T-cell (primary cell): ENCODE data around the gene SETD2. TPM values are rescaled to one million over a fixed set of nuclear protein-coding genes. Genes with fewer than 3 reads are reported as not detected.

Experiments used
- ATAC-seq, 4 experiments: fragments of 200-7000 bp in 3 of 4; fragments of 150-1000 bp in 1 of 4; cut with Tn5 transposase; replicated peaks in 1 of 4; 1 replicate in 3 of 4; 2 replicates in 1 of 4; pipeline ENCODE4 v1.10.0; 2021; ENCODE audit warnings: moderate library complexity in 3 of 4, mild to moderate bottlenecking in 2 of 4, moderate number of reproducible peaks in 1 of 4
- CTCF ChIA-PET, 2 donors: fragments of 300-600 bp; sonication (Branson Sonifier 250); formaldehyde crosslinking; loops; one replicate each; lab custom pipeline; 2022; ENCODE audit warnings: antibody characterized with exemption in 2 of 2; lab: Charles Lee
- POLR2A ChIA-PET, 2 donors: fragments of 300-600 bp; sonication (Branson Sonifier 250); formaldehyde crosslinking; loops; one replicate each; lab custom pipeline; 2022; ENCODE audit warnings: antibody characterized with exemption in 2 of 2; lab: Charles Lee
- DNase-seq, 35 experiments: peaks; one replicate each; pipeline versions ENCODE4 v3.0.0 to v3.0.0-alpha.2; 2013 to 2023
- H3K27ac ChIP-seq: one replicate; pipeline ENCODE4 v1.5.1; 2013; ENCODE audit warnings: low read length
- H3K27me3 ChIP-seq, 2 experiments: replicated peaks in 1 of 2; 1 replicate in 1 of 2; 2 replicates in 1 of 2; pipeline versions ENCODE4 v1.6.1 to v1.7.0; 2013; ENCODE audit warnings: low read length in 1 of 2, mixed read lengths in 1 of 2; ENCODE audit not compliant: control insufficient read depth in 2 of 2, insufficient read depth in 2 of 2; ENCODE audit errors: extremely low read depth in 1 of 2
- H3K36me3 ChIP-seq, 2 donors: 1 replicate in 1 of 2; 2 replicates in 1 of 2; pipeline versions ENCODE4 v1.6.1 to v1.7.0; 2013; ENCODE audit warnings: low read length in 1 of 2; ENCODE audit not compliant: control insufficient read depth in 2 of 2, insufficient read depth in 1 of 2; ENCODE audit errors: extremely low read depth in 1 of 2
- H3K4me1 ChIP-seq, 2 experiments: 1 replicate in 1 of 2; 2 replicates in 1 of 2; pipeline versions ENCODE4 v1.6.1 to v1.7.0; 2013; ENCODE audit warnings: low read length in 2 of 2, mixed read lengths in 1 of 2; ENCODE audit not compliant: insufficient read depth in 2 of 2, control insufficient read depth in 1 of 2; ENCODE audit errors: extremely low read depth in 1 of 2
- H3K4me3 ChIP-seq, 2 donors: 1 replicate in 1 of 2; 2 replicates in 1 of 2; pipeline versions ENCODE4 v1.5.1 to v1.7.0; 2013; ENCODE audit warnings: mild to moderate bottlenecking in 2 of 2, low read length in 1 of 2, moderate library complexity in 1 of 2; ENCODE audit not compliant: control insufficient read depth in 1 of 2; ENCODE audit errors: extremely low read depth in 1 of 2
- H3K9me3 ChIP-seq: 2 replicates; pipeline ENCODE4 v1.7.0; 2013
- H3K27ac Mint-ChIP-seq, 2 donors: one replicate each; pipeline ENCODE4 v1.8.0; 2020 to 2021; ENCODE audit warnings: mild to moderate bottlenecking in 2 of 2, mixed read lengths in 2 of 2
- H3K27me3 Mint-ChIP-seq, 2 donors: one replicate each; pipeline ENCODE4 v1.8.0; 2021 to 2022; ENCODE audit warnings: mixed read lengths in 2 of 2
- H3K36me3 Mint-ChIP-seq: one replicate; pipeline ENCODE4 v1.8.0; 2021; ENCODE audit warnings: mixed read lengths
- H3K4me1 Mint-ChIP-seq, 3 donors: one replicate each; pipeline ENCODE4 v1.8.0; 2020 to 2022; ENCODE audit warnings: mixed read lengths in 3 of 3, mild to moderate bottlenecking in 1 of 3
- H3K4me3 Mint-ChIP-seq, 3 donors: one replicate each; pipeline ENCODE4 v1.8.0; 2020 to 2022; ENCODE audit warnings: mild to moderate bottlenecking in 3 of 3, mixed read lengths in 3 of 3, moderate library complexity in 3 of 3
- H3K9me3 Mint-ChIP-seq, 3 donors: one replicate each; pipeline ENCODE4 v1.8.0; 2020 to 2022; ENCODE audit warnings: mixed read lengths in 3 of 3
- WGBS: methylation state at CpG from one replicate; pipeline ENCODE4 v1.1.5; 2013; ENCODE audit warnings: missing lambda C conversion rate; ENCODE audit not compliant: insufficient coverage; 5-methylcytosine and 5-hydroxymethylcytosine counted together
- total RNA-seq, 35 experiments: library from RNA in 6 of 35; stranded (reverse) in 6 of 35; fragments of 120-200 nt in 1 of 35; gene quantifications; one replicate each; pipeline versions ENCODE4 v1.2.1 to v1.2.4 and lab custom pipeline; 2013 to 2026

Gene SETD2
- total RNA-seq, 5 donors from 2014 or later (not counting 1 experiment from before 2014, with no cell fraction given) = 58.1 to 84.6 (median 63.9) TPM

DNA sequence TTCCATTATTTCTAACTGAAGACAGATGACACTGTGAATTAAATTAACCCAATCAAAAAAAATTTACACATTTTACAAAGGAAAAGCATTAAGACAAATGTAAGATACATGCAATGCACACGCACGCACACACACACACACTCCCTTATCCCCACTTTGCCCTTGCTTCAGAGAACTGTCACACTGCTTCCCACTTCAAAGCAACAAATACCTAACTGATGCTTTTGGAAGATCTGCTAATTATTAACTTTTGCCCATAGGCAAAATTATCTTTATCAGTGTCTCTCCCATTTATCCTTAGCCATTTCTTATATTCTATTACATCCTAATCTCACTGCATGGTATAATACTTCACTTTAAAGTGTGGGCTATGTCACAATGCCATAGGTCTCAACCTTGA lies 60.3 kb downstream of the SETD2 start:
- H3K4me1 Mint-ChIP-seq = peaks cover 2 to 4% (median 3%) of the 10 kb centered on the region in 3 donors
- ChIA-PET POLR2A (no interaction called here), CTCF (no interaction called here)
- 24% methylated on average over 2 of the region's 2 CpGs for WGBS
- no peaks in the 10 kb centered on the region for H3K9me3 ChIP-seq
- H3K9me3 Mint-ChIP-seq = no peaks in the 10 kb centered on the region
- no peak for DNase-seq
- H3K27me3 ChIP-seq = no peaks in the 10 kb centered on the region
- no peak overlapping the region for H3K27ac Mint-ChIP-seq
- no peak overlapping the region for H3K4me3 Mint-ChIP-seq
- ATAC-seq = no peak
- peaks cover 2 to 34% of the 10 kb centered on the region in 2 donors for H3K36me3 ChIP-seq
- H3K4me1 ChIP-seq = no peaks in the 10 kb centered on the region
- H3K27ac ChIP-seq = no peak overlapping the region
- peaks cover 22% of the 10 kb centered on the region for H3K36me3 Mint-ChIP-seq
- H3K4me3 ChIP-seq = no peak overlapping the region
- no peaks in the 10 kb centered on the region for H3K27me3 Mint-ChIP-seq

DNA sequence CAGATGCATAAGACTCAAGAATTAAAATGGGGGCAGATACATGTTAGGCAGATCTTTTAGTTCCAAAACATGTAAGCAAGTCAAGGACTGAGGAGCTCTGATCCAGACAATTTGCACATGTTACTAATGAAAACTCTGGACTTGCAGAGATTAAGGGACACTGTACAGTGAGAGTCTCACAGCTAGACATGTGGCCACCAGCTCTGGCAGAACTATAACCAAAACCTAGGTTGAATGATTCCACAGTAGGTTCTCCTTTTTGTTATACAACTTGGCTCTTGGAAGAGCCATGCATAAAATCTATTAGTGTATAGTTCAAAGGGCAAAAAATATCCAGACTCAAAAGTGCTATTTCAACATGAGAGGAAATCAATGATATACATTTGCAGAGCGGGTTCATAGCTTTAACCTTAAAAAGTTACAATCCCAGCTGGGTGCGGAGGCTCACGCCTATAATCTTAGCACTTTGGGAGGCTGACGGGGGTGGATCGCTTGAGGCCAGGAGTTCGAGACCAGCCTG lies 61.8 kb downstream of the SETD2 start:
- H3K36me3 ChIP-seq = peaks cover 2 to 44% of the 10 kb centered on the region in 2 donors
- CTCF ChIA-PET = no interaction called here
- DNase-seq = no peak
- Mint-ChIP-seq H3K4me3 (no peak overlapping the region), H3K4me1 (peaks cover 0 to 4% (median 3%) of the 10 kb centered on the region in 3 donors), H3K9me3 (no peaks in the 10 kb centered on the region), H3K36me3 (peaks cover 31% of the 10 kb centered on the region), H3K27ac (no peak overlapping the region), H3K27me3 (no peaks in the 10 kb centered on the region)
- H3K27ac ChIP-seq = no peak overlapping the region
- POLR2A ChIA-PET = no interaction called here
- no peaks in the 10 kb centered on the region for H3K9me3 ChIP-seq
- no peak overlapping the region for H3K4me3 ChIP-seq
- no peaks in the 10 kb centered on the region for H3K27me3 ChIP-seq
- no peak for ATAC-seq
- WGBS = 97% methylated on average over 5 of the region's 6 CpGs
- H3K4me1 ChIP-seq = no peaks in the 10 kb centered on the region

DNA sequence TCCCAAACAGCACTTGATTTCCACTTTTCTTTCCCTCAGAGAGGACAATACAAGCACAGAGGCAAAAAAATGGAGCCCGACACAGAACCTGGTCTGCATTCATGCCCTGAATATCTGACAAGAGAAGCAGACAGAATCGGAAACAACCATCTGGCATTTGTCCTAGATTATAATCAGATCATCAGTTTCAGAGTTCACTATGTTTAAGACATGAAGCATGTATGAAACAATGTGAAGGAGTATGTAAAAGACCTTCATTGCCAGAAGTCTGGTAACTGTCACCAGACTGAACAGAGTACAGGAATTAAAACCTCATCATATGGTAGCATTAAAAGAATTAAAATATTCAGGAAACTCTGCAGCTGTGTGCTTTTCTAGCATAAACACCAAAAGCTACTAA lies 65.0 kb downstream of the SETD2 start:
- ChIA-PET POLR2A (no interaction called here), CTCF (no interaction called here)
- Mint-ChIP-seq H3K27me3 (no peaks in the 10 kb centered on the region), H3K9me3 (no peaks in the 10 kb centered on the region), H3K4me3 (no peak overlapping the region), H3K36me3 (peaks cover 47% of the 10 kb centered on the region), H3K27ac (no peak overlapping the region), H3K4me1 (peaks cover 3 to 6% (median 4%) of the 10 kb centered on the region in 3 donors)
- H3K36me3 ChIP-seq = peaks cover 0 to 66% of the 10 kb centered on the region in 2 donors
- no peaks in the 10 kb centered on the region for H3K4me1 ChIP-seq
- no peaks in the 10 kb centered on the region for H3K9me3 ChIP-seq
- 100% methylated on average over 1 of the region's 2 CpGs for WGBS
- no peak overlapping the region for H3K4me3 ChIP-seq
- ATAC-seq (no peak), DNase-seq (no peak)
- no peak overlapping the region for H3K27ac ChIP-seq
- H3K27me3 ChIP-seq = no peaks in the 10 kb centered on the region

DNA sequence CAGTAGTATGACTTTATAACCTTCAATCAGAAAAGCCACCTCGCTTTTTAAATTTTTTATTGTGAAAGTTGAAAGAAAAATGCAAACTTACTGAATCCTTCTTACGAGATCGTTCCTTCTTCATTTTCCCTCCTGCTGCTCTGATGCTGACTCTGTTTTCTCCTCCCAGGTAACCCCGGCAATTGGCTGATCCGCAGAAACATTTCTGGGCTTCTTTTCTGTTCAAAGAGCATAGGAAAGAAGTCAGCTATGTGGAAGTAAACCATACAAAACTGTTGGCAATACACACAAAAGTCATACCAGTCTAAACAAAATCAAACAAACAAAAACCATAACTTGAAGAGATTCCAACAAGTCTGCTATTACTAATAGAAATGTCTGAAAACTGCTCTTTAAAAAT lies 66.0 kb downstream of the SETD2 start:
- no peak overlapping the region for H3K27ac ChIP-seq
- no peaks in the 10 kb centered on the region for H3K9me3 Mint-ChIP-seq
- no peaks in the 10 kb centered on the region for H3K4me1 ChIP-seq
- no peak for ATAC-seq
- no peaks in the 10 kb centered on the region for H3K27me3 ChIP-seq
- H3K27ac Mint-ChIP-seq = peak overlapping the region in 1 of 2 donors; percentile 64
- no peak overlapping the region for H3K4me3 Mint-ChIP-seq
- H3K4me1 Mint-ChIP-seq = peaks cover 0 to 6% (median 4%) of the 10 kb centered on the region in 3 donors
- ChIA-PET CTCF (no interaction called here), POLR2A (no interaction called here)
- H3K9me3 ChIP-seq = no peaks in the 10 kb centered on the region
- WGBS = no CpG with 5 or more reads among the region's 5 CpGs
- no peak overlapping the region for H3K4me3 ChIP-seq
- no peak for DNase-seq
- peaks cover 45% of the 10 kb centered on the region for H3K36me3 Mint-ChIP-seq
- peaks cover 0 to 62% of the 10 kb centered on the region in 2 donors for H3K36me3 ChIP-seq
- H3K27me3 Mint-ChIP-seq = no peaks in the 10 kb centered on the region

DNA sequence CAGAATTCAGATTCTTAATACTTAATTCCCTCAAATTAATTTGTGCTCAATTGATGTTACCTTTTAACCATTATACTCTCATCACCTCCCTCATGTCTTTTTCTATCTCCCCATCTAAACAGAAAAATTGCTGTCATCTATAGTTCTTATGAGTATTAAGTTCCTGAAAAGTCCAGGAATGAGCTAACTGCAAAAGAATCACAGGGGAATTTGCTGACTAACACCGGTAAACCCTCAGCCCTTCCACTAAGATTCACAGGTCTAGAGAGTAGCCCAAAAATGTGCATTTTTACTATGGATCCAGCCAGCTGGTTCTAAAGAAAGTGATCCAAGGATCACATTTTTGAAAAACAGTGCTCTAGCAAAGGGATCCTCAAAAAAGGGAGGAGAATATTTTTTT lies 67.0 kb downstream of the SETD2 start:
- H3K4me3 Mint-ChIP-seq = no peak overlapping the region
- no peaks in the 10 kb centered on the region for H3K9me3 Mint-ChIP-seq
- no peaks in the 10 kb centered on the region for H3K9me3 ChIP-seq
- H3K4me3 ChIP-seq = no peak overlapping the region
- DNase-seq = no peak
- POLR2A ChIA-PET = interaction anchor here (0.6 to 0.7 kb wide), 2 partner anchors 8 to 12 kb away, joined by 3 to 6 read pairs; no protein-coding TSS in a partner anchor
- CTCF ChIA-PET = no interaction called here
- no peaks in the 10 kb centered on the region for H3K27me3 ChIP-seq
- H3K4me1 Mint-ChIP-seq = peaks cover 0 to 6% (median 4%) of the 10 kb centered on the region in 3 donors
- H3K36me3 Mint-ChIP-seq = peaks cover 40% of the 10 kb centered on the region
- H3K27ac ChIP-seq = no peak overlapping the region
- no peaks in the 10 kb centered on the region for H3K4me1 ChIP-seq
- no peak for ATAC-seq
- no peaks in the 10 kb centered on the region for H3K27me3 Mint-ChIP-seq
- WGBS = no CpG with 5 or more reads among the region's 1 CpG
- peak overlapping the region in 1 of 2 donors; percentile 29 for H3K27ac Mint-ChIP-seq
- peaks cover 0 to 57% of the 10 kb centered on the region in 2 donors for H3K36me3 ChIP-seq

DNA sequence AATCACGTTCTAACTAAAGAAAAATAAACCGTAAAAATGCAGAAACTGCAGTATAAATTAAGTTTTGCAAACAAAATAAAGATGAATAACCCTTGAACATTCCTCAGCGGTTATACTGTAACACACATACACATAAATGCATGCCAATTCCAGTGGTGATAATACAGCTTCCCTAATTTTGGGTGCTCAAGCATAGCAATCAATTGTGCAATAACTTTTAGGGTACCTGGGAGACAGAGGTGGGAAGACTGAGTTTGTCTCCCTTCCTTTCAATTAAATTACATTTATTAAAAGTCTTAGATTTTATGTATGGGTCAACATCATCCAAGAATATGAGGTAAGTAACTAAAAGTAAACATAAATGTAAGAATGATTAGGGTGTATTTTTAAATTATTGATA lies 71.8 kb downstream of the SETD2 start:
- Histone ChIP-seq H3K4me1 (no peaks in the 10 kb centered on the region), H3K27ac (no peak overlapping the region), H3K9me3 (no peaks in the 10 kb centered on the region), H3K27me3 (no peaks in the 10 kb centered on the region), H3K4me3 (no peak overlapping the region), H3K36me3 (peaks cover 0 to 56% of the 10 kb centered on the region in 2 donors)
- ATAC-seq (no peak), DNase-seq (no peak)
- CTCF ChIA-PET = no interaction called here
- Mint-ChIP-seq H3K9me3 (no peaks in the 10 kb centered on the region), H3K36me3 (peaks cover 47% of the 10 kb centered on the region), H3K27ac (no peak overlapping the region), H3K27me3 (no peaks in the 10 kb centered on the region), H3K4me3 (no peak overlapping the region), H3K4me1 (peaks cover 0 to 7% (median 6%) of the 10 kb centered on the region in 3 donors)
- 100% methylated on average over 1 of the region's 3 CpGs for WGBS
- POLR2A ChIA-PET = no interaction called here
